GM18873 (cell line): ENCODE measurements around the gene LRMDA.
"Not testable (repeated sequence)": the region's sequence is repeated elsewhere in the genome, so short reads cannot be mapped to it uniquely, and the experiment has no call there.

Experiments
- ATAC-seq: cut with Tn5 transposase; IDR thresholded peaks from one replicate; pipeline ENCODE4 v1.9.1; 2021; ENCODE audit warnings: mild to moderate bottlenecking, moderate library complexity, moderate number of reproducible peaks; ENCODE audit not compliant: unreplicated experiment, low FRiP score

LRMDA gene

DNA sequence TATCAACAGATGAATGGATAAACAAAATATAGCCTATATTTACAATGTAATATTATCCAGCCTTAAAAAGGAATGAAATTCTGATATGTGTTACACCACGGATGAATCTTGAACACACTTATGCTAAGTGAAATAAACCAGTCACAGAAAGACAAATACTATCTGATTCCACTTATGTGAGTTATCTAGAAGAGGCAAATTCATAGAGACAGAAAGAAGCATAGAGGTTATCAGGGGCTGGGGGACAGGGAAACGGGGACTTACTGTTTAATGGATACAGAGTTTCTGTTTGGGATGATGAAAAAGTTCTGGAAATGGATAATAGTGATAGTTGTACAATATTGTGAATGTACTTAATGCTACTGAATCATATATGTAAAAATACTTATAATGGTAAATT, 329.9 kb downstream of the LRMDA start:
- ATAC-seq = no peak

DNA sequence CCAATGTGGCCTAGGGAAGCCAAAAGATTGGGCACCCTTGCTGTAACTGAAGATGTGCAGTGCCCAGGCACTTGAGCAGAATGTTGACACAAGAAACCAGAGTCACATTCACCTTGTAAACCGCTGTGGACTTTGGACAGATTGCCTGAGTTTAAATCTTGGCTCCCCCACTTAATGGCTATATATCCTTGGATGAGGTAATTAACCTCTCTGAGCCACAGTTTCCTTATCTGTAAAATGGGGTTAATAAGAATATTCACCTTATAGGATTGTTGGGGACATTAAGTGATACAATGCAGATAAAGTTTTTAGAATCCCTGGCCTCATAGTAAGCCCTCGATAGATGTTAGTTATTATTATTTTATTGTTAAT, 331.0 kb downstream of the LRMDA start:
- ATAC-seq = no peak

DNA sequence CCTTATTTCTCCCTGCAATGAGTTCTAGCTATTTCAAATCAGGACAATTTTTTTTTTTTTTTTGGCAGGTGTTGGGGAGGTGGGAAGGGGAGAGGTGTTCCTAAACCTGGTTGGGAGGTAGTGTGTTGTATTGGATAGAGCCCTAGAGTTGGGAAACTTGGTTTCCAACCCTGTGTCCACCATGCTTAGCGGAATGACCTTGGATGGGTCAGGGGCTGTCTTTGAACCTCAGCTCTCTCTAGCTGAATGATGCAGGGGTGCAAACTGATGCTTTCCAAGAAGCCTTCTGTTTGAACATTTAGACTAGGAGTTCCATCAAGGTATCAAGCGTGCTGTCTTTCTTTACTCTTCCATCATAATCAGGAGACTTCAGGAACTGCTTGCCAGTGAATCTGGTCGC, 332.2 kb downstream of the LRMDA start:
- no peak for ATAC-seq

DNA sequence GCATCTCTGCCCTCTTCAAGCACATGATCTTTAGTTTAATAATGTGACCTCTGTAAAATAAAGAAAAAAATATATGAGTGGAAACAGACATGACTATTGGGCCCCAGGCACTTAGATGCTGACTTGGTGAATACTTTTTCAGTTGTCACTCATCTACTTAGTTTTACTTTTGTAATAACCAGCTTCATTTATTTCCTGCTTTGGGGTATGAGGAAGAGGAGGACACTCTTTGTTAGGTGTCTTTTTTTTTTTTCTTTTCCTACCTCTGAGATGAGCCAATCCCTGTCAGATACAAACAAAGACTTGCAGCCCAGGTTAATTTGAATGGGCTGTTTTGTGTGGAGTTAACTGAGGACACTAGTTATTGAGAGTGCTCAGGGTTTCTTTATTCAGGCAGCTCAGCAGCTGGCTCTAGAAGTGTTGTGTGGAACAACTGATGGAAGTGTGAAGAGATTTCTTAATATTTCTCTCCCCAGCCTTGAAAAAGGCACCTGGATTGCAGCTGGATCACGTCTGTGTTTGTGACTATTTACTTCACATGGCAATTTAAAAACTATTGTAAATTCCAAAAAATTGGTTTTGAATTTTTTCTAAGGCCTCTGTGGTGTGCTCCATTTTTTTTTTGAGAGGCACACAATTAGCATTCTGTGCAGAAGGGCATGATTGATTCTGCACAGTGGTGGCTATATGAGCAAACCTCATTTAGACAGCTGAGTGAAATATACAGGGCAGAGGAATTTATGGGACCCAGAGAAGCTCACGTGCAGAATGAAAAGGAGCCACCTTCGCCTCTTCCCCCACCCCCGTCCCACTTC, 333.8 kb downstream of the LRMDA start:
- ATAC-seq = no peak

DNA sequence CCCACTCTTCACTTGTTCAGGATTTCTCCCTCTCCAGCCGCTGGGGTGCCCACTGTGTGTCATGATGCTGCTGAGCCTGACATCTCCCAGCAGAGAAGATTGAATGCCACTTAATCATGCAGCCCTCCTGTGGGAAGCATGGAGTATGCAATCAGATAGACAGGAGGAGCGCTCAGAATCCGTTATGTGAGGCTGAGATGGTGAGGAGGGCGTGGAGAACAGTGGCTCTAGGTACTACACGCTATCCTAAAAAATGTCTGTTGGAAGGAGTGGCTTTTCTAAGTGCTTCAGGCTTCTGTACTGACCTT, 334.3 kb downstream of the LRMDA start:
- ATAC-seq = no peak

DNA sequence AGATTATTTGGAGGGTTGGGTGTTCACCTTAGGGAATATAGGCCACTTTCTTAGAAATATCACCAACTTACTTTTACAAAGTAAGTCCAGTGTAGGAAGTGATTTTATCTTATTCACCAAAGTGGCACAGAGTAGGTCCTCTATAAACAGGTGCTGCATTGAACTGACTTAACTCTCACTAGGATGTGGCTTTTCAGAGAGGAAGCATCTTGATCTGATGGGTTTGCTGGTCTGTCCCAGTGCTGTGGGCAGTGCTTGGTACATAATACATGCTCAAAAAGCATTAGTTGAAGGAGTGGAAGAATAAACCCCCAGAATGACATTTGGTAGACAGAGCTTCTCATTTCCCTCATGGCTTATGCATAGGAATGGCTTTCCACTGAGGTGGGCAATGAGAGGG, 334.7 kb downstream of the LRMDA start:
- ATAC-seq = no peak

DNA sequence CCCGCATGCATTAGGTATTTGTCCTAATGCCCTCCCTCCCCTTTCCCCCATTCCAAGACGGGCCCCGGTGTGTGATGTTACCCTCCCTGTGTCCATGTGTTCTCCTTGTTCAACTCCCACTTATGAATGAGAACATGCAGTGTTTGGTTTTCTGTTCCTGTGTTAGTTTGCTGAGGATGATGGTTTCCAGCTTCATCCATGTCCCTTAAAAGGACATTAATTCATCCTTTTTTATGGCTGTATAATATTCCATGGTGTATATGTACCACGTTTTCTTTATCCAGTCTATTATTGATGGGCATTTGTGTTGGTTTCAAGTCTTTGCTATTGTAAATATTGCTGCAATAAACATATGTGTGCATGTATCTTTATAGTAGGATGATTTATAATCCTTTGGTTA, 335.3 kb downstream of the LRMDA start:
- not testable (repeated sequence) for ATAC-seq

DNA sequence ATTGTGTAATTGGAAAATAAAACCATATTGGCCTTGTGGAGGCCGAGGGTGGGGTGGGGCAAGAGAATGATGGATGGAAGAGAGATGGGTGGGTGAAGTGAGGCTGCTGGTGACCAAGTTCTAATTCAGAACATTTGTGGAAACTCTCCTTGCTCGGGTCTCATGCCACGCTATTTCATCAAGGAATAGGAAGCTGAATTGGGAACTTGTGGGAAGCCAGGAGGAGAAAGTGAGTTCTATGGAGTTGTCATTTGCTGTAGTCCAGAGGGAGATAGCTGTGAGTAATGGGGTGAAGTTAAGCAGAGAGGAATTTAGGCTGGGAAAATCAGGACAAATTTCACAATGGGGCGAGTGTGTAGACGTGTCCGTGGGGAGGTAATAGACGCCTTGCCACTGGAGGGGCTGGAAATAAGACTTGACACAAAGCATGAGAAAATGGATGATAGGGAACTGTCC, 339.2 kb downstream of the LRMDA start:
- ATAC-seq = no peak

DNA sequence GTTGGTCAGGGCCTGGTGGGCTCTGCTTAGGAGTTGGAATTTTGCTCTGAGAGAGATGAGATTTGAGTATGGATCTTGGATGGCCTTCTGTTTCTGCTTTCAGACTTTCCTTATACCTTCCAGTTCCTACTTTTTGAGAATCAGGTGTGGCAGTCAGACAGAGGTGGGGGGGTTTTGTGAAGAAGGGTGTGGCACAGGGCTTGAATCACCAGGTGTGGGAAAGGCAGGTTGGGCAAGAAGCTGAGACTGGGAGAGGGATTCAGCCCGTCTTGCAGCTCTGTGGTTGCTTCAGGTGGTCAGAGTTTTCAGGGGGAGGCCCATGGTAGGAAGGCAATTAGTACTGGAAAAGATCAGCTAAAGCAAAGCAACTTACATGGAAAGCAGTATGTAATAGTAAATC, 340.2 kb downstream of the LRMDA start:
- no peak for ATAC-seq

DNA sequence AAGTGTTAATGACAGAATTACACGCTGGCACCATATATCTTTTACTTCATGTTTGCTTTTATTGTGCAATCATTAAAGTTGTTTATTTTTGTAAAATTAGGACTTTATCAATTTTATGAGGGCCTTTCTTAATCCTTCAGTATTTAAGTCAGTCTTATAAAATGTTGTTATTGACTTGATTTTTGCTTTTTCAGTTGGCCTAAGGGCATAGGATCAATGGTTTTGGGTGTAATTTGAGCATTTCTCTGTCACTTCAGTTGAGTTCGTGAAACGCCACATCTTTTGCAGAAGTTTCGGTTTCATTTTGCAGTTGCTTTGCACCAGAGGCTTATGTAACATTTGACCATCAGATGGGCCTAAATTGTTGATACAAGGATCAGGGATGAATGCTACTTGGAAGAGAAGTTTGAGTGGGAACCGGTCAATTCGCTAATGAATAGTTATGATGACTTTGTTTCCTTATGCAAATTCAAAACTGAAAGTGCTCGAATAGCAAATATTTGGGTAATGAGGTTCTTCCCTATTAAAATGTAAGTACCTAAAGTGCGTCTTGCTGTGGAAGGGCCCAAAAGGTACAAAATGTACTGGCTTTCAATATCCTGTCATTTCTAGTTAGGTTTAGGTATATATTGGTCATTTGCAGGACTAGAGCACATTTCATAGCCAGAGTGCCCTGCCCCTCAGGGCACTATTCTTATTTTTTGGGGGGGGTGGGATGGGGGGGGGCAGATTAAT, 340.9 kb downstream of the LRMDA start:
- no peak for ATAC-seq

DNA sequence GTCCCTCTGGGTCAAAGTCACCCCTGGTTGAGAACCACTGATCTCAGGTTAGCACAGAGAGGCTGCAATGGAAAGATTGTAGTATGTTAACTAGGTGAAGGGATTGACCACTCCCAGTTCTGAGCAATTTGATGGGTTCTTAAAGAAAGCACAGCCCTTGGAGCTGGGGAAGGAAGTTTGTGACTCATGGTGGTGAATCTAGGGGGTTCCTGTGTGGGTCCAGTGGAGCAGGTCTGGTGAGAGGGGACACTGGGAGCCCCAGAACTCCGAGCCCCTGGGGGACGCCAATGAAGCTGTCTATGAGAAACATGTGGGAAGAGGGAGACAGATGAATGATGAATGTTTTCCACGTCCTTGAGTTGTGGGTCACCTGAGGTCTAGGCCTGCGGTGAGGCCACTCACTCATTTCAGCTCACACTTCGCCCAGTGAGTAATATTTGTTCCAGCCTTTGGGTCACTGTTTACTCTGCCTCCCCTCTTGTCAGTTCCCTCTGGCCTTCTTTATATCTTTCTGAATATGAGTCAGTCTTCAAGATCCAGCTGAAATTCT, 341.9 kb downstream of the LRMDA start:
- ATAC-seq = no peak

DNA sequence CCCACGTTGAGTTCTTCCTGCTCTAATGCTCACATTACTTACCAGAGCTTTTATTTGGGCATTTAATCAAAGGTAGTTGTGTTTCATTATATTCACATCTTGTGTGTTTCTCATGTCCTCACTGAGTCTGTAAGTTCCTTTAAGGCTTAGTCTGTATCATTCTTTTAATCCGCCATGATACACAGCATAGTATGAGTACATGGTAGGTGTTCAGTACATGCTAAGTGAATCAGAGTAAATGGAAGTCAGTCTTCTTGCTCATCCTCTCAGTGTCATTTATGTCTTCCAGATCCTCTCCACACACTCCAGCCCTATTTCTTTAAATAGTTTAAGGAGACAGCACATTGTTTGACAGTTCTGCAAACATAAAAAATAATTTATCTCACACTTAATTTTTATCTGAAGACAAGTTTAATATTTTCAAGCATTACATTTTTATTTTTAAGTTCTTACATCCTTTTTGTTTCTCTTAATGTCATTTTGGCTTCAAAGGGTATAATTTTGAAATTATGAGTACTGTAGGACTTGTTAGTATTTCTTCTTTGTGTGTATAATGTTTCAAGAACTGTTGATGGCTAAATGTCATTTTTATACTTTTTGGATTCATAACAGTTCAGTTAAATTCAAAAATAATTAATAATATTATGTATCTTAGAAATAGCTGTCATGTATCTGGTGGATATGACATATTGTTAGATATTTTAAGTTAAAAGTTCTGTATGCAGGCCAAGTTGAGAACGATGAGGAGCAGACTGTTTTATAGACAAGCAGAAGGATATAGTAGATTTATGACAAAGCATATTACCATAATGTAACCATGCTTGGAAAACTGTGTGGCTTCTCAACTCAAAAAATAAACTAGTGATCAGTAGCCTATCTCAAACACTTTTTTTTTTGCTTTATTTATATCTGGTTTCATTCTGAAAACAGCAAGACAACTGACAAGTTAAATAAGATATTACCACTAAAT, 342.7 kb downstream of the LRMDA start:
- no peak for ATAC-seq

DNA sequence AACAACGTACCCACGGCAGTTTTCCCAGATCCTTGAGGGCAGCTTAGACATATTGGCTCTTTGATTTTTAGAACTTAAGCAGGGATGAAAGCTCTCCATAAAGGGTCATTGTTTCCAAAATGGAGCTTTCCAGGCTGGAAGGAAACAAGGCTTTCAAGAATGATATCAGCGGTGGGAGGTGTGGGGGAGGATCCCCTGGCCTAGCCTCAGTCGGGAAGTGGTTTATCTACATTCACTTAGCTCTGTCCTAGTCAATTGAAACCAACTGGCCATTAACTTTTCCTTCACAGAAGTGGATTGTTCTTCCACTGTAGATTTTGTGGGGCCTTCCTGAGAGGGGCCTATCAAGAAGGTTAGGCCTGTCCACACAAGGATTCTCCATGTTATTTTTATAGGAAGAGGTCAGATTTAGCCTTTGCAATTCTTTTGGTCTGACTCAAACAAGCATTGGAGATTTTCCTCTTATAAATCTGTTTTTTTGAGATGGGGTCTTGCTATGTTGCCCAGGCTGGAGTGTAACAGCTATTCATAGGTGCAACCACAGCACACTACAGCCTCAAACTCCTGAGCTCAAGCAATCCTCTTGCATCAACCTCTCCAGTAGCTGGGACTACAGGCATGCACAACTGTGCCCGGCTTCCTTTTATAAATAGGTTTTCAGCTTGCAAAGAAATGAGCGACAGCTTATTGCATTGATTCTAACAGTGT, 343.5 kb downstream of the LRMDA start:
- no peak for ATAC-seq

DNA sequence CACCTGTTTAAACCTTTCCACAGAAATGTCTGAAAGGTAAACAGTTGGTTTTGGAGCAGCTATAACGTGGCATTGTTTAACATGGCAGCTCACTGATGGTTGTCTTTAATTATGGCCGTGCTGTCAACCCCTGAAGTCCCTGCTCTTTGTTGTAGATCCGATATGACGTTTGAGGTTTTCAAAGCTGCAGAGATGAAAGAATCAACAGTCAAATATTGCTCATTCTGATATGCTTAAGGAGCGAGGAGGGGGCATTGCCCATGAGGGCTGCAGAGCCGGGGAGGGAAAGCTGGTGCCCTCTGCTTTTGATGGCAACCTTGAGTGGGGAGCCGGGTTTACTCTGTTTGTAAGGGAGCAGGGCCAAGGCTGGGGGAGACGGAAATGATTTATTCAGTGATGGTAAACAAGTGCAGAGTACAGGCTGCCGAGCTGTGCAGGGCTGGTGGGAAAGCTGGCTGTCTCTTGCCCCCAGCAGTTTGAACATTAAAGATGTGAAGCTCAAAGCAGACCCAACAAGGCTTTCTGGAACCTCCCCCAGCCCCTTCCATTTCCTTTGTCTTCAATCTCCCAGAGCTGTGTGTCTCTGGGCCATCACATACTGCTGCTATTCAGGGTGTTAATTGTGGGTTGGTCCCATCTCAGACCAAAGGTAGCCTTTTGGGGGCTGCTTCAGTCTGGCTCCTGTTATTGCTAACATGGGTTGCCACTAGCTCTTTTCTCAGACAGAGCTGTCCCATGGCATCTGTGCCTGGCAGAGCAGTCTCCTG, 345.5 kb downstream of the LRMDA start:
- no peak for ATAC-seq

DNA sequence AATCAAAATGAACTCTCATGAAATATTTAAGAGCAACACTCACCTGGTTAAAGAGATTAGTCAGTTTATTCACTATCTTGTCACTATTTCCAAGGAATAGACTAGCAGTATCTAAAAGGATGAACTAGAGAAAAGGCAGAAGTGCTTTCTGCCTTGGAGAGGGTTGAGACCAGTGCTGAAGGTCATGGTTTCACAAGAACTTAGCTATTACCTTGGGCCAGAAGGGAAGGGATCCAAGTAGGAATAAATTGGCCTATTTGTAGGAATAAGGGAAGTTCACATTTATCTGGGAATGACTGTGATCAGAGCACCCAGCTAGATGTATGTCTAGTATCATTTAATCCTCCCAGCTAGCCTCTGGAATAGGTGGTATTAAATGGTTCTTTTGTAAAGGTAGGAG, 347.2 kb downstream of the LRMDA start:
- ATAC-seq = no peak

DNA sequence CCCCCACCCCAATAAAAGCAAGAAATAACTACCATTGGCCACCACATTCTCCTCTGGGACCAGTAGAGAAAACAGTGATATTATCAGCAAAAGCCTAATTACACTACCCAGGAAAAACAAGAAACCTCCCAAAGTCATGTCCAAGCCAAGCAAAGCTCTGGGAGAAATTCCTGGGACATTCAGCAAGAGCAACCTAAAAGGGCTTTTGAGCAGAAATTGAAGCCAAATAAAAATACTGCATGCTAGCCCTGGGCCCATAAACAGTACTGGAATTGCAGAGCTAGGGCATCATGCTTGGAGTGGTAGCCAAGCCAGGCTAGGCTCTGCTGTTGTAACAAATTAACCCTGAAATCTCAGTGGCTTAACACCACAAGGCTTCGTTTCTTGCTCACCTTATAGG, 347.9 kb downstream of the LRMDA start:
- ATAC-seq = no peak

DNA sequence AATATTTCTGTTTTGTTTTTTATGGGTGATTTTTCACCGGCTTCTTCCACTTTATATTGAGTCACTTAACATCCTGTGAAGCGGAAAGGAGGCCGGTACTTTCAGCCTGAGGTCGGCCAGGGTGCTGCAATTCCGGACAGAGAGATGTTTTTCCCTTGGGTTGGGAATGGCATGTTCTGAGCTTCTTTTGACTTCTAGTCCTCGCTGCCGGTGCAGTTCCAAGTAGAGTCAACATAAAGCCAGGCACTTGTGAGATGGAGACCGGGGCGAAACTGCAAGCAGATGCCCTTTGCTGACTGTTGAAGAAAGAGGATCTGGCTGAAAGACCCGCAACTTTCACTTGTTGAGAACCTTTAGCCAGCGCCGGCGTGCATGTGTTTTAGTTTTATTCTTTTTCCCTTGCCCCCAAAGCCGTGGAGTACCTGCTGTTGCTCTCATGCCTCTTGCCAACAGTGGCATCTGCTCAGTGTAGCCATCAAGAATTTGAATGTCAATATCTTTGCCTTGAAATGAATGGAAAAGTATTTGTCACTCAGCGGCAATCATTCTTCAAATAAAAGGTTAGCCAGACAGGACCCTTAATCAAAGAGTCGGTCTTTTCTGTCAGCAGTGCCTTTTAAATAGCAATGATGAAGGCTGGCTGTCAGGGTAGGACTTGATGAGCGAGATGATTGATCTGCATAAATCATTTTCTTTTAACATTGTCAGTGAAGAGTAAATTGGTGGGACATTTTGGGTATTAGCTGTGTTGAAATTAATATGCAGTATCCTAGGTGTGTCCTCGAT, 351.2 kb downstream of the LRMDA start:
- ATAC-seq = no peak

DNA sequence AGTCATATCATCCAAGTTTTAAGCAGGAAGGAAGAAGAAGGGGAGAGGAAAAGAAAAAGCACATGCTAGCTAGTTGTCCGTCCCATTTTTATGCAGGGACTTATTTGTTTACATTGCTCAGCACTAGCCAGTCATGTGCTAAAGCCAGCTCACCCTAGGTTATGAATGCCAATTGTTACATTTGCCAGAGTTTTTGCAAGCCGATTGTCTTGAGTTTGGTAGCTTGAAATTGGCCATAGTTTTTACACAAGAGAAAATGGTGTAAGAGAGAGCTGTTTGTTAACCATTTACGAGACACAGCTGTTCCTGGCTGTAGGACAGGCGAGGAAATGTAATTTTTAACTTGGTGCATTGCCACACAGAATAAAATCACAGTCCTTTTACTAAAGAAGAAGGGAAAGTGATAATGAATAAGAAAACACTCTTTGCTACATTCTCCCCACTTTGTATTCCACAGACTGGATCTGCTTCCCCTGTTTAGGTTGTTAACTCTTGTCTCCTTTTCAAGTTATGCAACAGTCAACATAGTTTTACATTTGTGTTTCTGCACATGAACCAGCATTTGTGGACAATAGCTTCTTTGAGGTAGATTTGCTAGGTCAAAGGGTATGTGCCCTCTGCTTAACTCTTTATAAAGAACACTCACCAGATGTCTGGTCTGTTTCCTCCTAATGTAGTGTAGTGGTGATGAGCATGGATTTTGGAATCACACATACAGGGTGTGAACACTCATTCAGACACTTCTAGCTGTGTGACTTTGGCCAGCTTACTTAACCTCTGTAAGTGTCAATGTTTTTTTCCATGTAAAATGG, 357.2 kb downstream of the LRMDA start:
- ATAC-seq = no peak
